ENCODE results near the gene USP54.

- no peak for TF ChIP-seq CTCF (IDR thresholded peaks at IDR 0.05)
- no peak for TF ChIP-seq POLR2A (IDR thresholded peaks at IDR 0.05)
These were observed 73.8 kb downstream of the USP54 start for GRCh38 chr10:73517166-73517888.

Measured in esophagus squamous epithelium (tissue), 4 donors.